CD14-positive monocyte (primary cell): ENCODE data around the gene KCNJ18. TPM values are rescaled to one million over a fixed set of nuclear protein-coding genes. Genes with fewer than 3 reads are reported as not detected.
"Not testable (repeated sequence)": the region's sequence is repeated elsewhere in the genome, so short reads cannot be mapped to it uniquely, and the experiment has no call there.

Experiments used
- DNase-seq, 3 donors: peaks; one replicate each; pipeline ENCODE4 v3.0.0-alpha.2; 2011 to 2022
- H2AFZ ChIP-seq: 2 replicates; pipeline ENCODE4 v1.6.0; 2012; ENCODE audit warnings: mild to moderate bottlenecking, low read depth, low read length, inconsistent platforms; ENCODE audit not compliant: insufficient read depth, poor library complexity, severe bottlenecking
- H3K27ac ChIP-seq, 2 donors: 1 replicate in 1 of 2; 2 replicates in 1 of 2; pipeline ENCODE4 v1.5.1; 2012 to 2013; ENCODE audit warnings: low read length in 2 of 2, control low read depth in 1 of 2, inconsistent platforms in 1 of 2, low read depth in 1 of 2, mild to moderate bottlenecking in 1 of 2
- H3K27me3 ChIP-seq, 2 donors: one replicate each; pipeline versions ENCODE4 v1.6.0 to v1.6.1; 2011 to 2013; ENCODE audit warnings: low read length in 2 of 2; ENCODE audit not compliant: control insufficient read depth in 2 of 2, insufficient read depth in 2 of 2
- H3K36me3 ChIP-seq, 2 donors: replicated peaks in 1 of 2; 1 replicate in 1 of 2; 2 replicates in 1 of 2; pipeline versions ENCODE4 v1.5.1 to v1.6.1; 2012 to 2013; ENCODE audit warnings: low read length in 2 of 2, control low read depth in 1 of 2, inconsistent platforms in 1 of 2, mild to moderate bottlenecking in 1 of 2; ENCODE audit not compliant: insufficient read depth in 2 of 2, control insufficient read depth in 1 of 2
- H3K4me1 ChIP-seq, 2 donors: 1 replicate in 1 of 2; 2 replicates in 1 of 2; pipeline versions ENCODE4 v1.5.1 to v1.6.1; 2012 to 2013; ENCODE audit warnings: low read length in 2 of 2, control low read depth in 1 of 2, inconsistent platforms in 1 of 2, mild to moderate bottlenecking in 1 of 2, moderate library complexity in 1 of 2; ENCODE audit not compliant: insufficient read depth in 2 of 2, control insufficient read depth in 1 of 2
- H3K4me2 ChIP-seq: replicated peaks from 2 replicates; pipeline ENCODE3; 2012; ENCODE audit warnings: low read length, moderate library complexity, mild to moderate bottlenecking; ENCODE audit not compliant: poor library complexity, severe bottlenecking; ENCODE audit errors: extremely low read depth
- H3K4me3 ChIP-seq, 3 experiments: fragments of 200-600 bp in 1 of 3; sonication (generic) in 1 of 3; replicated peaks in 1 of 3; 1 replicate in 2 of 3; 2 replicates in 1 of 3; pipeline ENCODE4 v1.5.1; 2011 to 2013; ENCODE audit warnings: low read length in 3 of 3, mild to moderate bottlenecking in 3 of 3, control low read depth in 2 of 3, low read depth in 2 of 3, inconsistent platforms in 1 of 3, moderate library complexity in 1 of 3
- H3K79me2 ChIP-seq: 2 replicates; pipeline ENCODE4 v1.6.0; 2012; ENCODE audit warnings: mild to moderate bottlenecking, control low read depth, inconsistent platforms, low read length, moderate library complexity; ENCODE audit not compliant: insufficient read depth
- H3K9ac ChIP-seq: 2 replicates; pipeline ENCODE4 v1.6.0; 2017; ENCODE audit warnings: low read length, mild to moderate bottlenecking; ENCODE audit not compliant: insufficient read depth, poor library complexity, severe bottlenecking
- H3K9me3 ChIP-seq, 2 donors: replicated peaks in 1 of 2; 1 replicate in 1 of 2; 2 replicates in 1 of 2; pipeline versions ENCODE4 v1.5.1 to v1.6.1; 2012 to 2013; ENCODE audit warnings: low read length in 2 of 2, control low read depth in 1 of 2; ENCODE audit not compliant: control insufficient read depth in 1 of 2, insufficient read depth in 1 of 2
- H4K20me1 ChIP-seq: 2 replicates; pipeline ENCODE4 v1.6.0; 2012; ENCODE audit warnings: mild to moderate bottlenecking, low read length, control low read depth, moderate library complexity; ENCODE audit not compliant: insufficient read depth
- H3K27ac Mint-ChIP-seq, 7 donors: one replicate each; pipeline ENCODE4 v1.8.0; 2020; ENCODE audit warnings: mild to moderate bottlenecking in 7 of 7, mixed read lengths in 7 of 7, moderate library complexity in 6 of 7, inconsistent platforms in 2 of 7
- H3K27me3 Mint-ChIP-seq, 3 donors: one replicate each; pipeline ENCODE4 v1.8.0; 2021 to 2022; ENCODE audit warnings: low read depth in 3 of 3, mild to moderate bottlenecking in 3 of 3, mixed read lengths in 3 of 3, moderate library complexity in 3 of 3, inconsistent platforms in 1 of 3
- H3K36me3 Mint-ChIP-seq, 2 donors: one replicate each; pipeline ENCODE4 v1.8.0; 2020; ENCODE audit warnings: mixed read lengths in 2 of 2, inconsistent platforms in 1 of 2, mild to moderate bottlenecking in 1 of 2
- H3K4me1 Mint-ChIP-seq: one replicate; pipeline ENCODE4 v1.8.0; 2020; ENCODE audit warnings: mild to moderate bottlenecking, mixed read lengths
- H3K4me3 Mint-ChIP-seq, 2 donors: one replicate each; pipeline ENCODE4 v1.8.0; 2020; ENCODE audit warnings: mild to moderate bottlenecking in 2 of 2, mixed read lengths in 2 of 2, moderate library complexity in 1 of 2
- H3K9me3 Mint-ChIP-seq, 7 donors: one replicate each; pipeline ENCODE4 v1.8.0; 2020 to 2022; ENCODE audit warnings: mixed read lengths in 7 of 7, mild to moderate bottlenecking in 6 of 7, moderate library complexity in 6 of 7, inconsistent platforms in 2 of 7
- WGBS: methylation state at CpG from one replicate; pipeline ENCODE4 v1.1.5; 2013; ENCODE audit warnings: missing lambda C conversion rate; ENCODE audit not compliant: insufficient coverage; 5-methylcytosine and 5-hydroxymethylcytosine counted together
- intact Hi-C, 2 donors: fragments of 100-400 bp; cut with micrococcal nuclease; formaldehyde crosslinking; loops; one replicate each; pipeline versions ENCODE4 v1.15.0 to v1.15.1; 2023
- polyA plus RNA-seq, 3 donors: library from polyadenylated mRNA; depleted of rRNA in 1 of 3; unstranded in 2 of 3; stranded (reverse) in 1 of 3; fragments of 300-500 nt in 2 of 3; fragments of >200 nt in 1 of 3; fragmentation: Illumina TruSeq in 2 of 3; gene quantifications; 1 replicate in 2 of 3; 2 replicates in 1 of 3; pipeline ENCODE4 v1.2.3, GENCODE V29; 2012 to 2021

The KCNJ18 gene
- polyA plus RNA-seq, 3 donors, result not detected

GRCh38 chr17:21746415-21746814 lies 54.1 kb downstream of the KCNJ18 start:
- H3K4me3 ChIP-seq, H3K79me2 ChIP-seq, H3K9ac ChIP-seq, H3K27me3 ChIP-seq, H3K27ac ChIP-seq, DNase-seq, H3K4me2 ChIP-seq, intact Hi-C loops, H3K36me3 ChIP-seq, H3K4me1 Mint-ChIP-seq, H3K27me3 Mint-ChIP-seq, H3K4me1 ChIP-seq, H3K36me3 Mint-ChIP-seq, H3K27ac Mint-ChIP-seq, H4K20me1 ChIP-seq, H3K9me3 ChIP-seq, H2AFZ ChIP-seq, H3K4me3 Mint-ChIP-seq: not testable (repeated sequence)
- peaks cover 6 to 25% (median 8%) of the 10 kb centered on the region in 7 donors for H3K9me3 Mint-ChIP-seq
- 93% methylated on average over 3 of the region's 3 CpGs for WGBS

GRCh38 chr17:21747195-21747915 lies 55.0 kb downstream of the KCNJ18 start:
- H3K27me3 ChIP-seq, H2AFZ ChIP-seq, H3K27ac Mint-ChIP-seq, DNase-seq, H3K27me3 Mint-ChIP-seq, H3K79me2 ChIP-seq, intact Hi-C loops, H4K20me1 ChIP-seq, H3K4me3 Mint-ChIP-seq, H3K4me3 ChIP-seq, H3K27ac ChIP-seq, H3K36me3 Mint-ChIP-seq, H3K9ac ChIP-seq, H3K4me1 Mint-ChIP-seq, H3K9me3 ChIP-seq, H3K4me2 ChIP-seq, H3K36me3 ChIP-seq, H3K4me1 ChIP-seq: not testable (repeated sequence)
- 96% methylated on average over 7 of the region's 8 CpGs for WGBS
- H3K9me3 Mint-ChIP-seq, result peaks cover 6 to 27% (median 8%) of the 10 kb centered on the region in 7 donors

- H3K36me3 Mint-ChIP-seq, H3K27me3 Mint-ChIP-seq, H3K4me3 Mint-ChIP-seq, H3K79me2 ChIP-seq, DNase-seq, H3K4me3 ChIP-seq, H3K27me3 ChIP-seq, H3K27ac ChIP-seq, H3K27ac Mint-ChIP-seq, H3K4me1 Mint-ChIP-seq, H3K36me3 ChIP-seq, H2AFZ ChIP-seq, H4K20me1 ChIP-seq, H3K4me1 ChIP-seq, H3K9me3 ChIP-seq, intact Hi-C loops, H3K9ac ChIP-seq, H3K4me2 ChIP-seq: not testable (repeated sequence)
- peaks cover 6 to 27% (median 11%) of the 10 kb centered on the region in 7 donors for H3K9me3 Mint-ChIP-seq
- 45% methylated on average over 2 of the region's 5 CpGs for WGBS
Observed at GRCh38 chr17:21748686-21749085, 56.4 kb downstream of the KCNJ18 start.

- not testable (repeated sequence) for H3K4me3 Mint-ChIP-seq, H2AFZ ChIP-seq, H3K27me3 Mint-ChIP-seq
Observed at GRCh38 chr17:21749696-21750531, 57.6 kb downstream of the KCNJ18 start.

More at GRCh38 chr17:21749696-21750531, 57.6 kb downstream of the KCNJ18 start:
- H3K4me2 ChIP-seq, DNase-seq, H3K36me3 ChIP-seq, H3K27ac Mint-ChIP-seq, H3K79me2 ChIP-seq, H3K4me1 Mint-ChIP-seq, H3K27me3 ChIP-seq, H3K27ac ChIP-seq, H3K9me3 ChIP-seq, intact Hi-C loops, H3K9ac ChIP-seq, H3K4me3 ChIP-seq, H4K20me1 ChIP-seq, H3K36me3 Mint-ChIP-seq, H3K4me1 ChIP-seq: not testable (repeated sequence)
- peaks cover 6 to 30% (median 11%) of the 10 kb centered on the region in 7 donors for H3K9me3 Mint-ChIP-seq
- 100% methylated on average over 4 of the region's 15 CpGs for WGBS
